Activated CD8-positive, alpha-beta memory T cell treated with anti-CD3 and anti-CD28 coated beads for 24 hours (primary cell): ENCODE data around the gene SARM1.
"Not testable (repeated sequence)": the region's sequence is repeated elsewhere in the genome, so short reads cannot be mapped to it uniquely, and the experiment has no call there.

Source experiments
- DNase-seq: peaks from one replicate; pipeline ENCODE4 v3.0.0-alpha.2; 2020

Gene SARM1

GRCh38 chr17:28433721-28434120 lies 62.2 kb downstream of the SARM1 start:
- DNase-seq, result no peak

- not testable (repeated sequence) for DNase-seq
Measured at GRCh38 chr17:28434326-28434725, 62.8 kb downstream of the SARM1 start.

- DNase-seq, result no peak
Measured at GRCh38 chr17:28443901-28444638, 72.6 kb downstream of the SARM1 start.

- DNase-seq, result no peak
Measured at GRCh38 chr17:28446716-28447395, 75.4 kb downstream of the SARM1 start.

GRCh38 chr17:28447396-28447760 lies 75.9 kb downstream of the SARM1 start:
- no peak for DNase-seq

DNA sequence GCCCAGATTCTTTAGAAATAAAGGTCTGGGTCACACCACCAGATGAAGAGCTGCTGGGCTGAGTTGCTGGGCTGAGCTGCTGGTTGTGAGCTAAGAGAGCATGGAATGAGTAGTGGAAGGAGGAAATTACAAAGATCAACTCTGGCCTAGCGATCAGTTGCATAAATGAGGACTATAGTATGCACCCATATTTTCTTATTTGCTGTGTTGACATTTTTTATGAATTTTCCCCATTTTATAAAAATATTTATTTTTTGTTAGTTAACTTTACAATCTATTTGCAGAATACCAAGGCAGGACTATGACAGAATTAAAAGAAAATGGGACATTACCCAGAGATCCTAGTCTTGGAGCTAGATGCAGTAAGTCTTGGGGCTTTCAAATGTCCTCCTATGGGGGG lies 78.4 kb downstream of the SARM1 start:
- DNase-seq, result no peak
